Right forelimb (tissue), 1 donor: ENCODE data around the gene SPIN2B.
"Not testable (repeated sequence)": the region's sequence is repeated elsewhere in the genome, so short reads cannot be mapped to it uniquely, and the experiment has no call there.

Experiments
- DNase-seq: peaks from one replicate; pipeline ENCODE4 v3.0.0-alpha.2; 2018

SPIN2B gene

DNA sequence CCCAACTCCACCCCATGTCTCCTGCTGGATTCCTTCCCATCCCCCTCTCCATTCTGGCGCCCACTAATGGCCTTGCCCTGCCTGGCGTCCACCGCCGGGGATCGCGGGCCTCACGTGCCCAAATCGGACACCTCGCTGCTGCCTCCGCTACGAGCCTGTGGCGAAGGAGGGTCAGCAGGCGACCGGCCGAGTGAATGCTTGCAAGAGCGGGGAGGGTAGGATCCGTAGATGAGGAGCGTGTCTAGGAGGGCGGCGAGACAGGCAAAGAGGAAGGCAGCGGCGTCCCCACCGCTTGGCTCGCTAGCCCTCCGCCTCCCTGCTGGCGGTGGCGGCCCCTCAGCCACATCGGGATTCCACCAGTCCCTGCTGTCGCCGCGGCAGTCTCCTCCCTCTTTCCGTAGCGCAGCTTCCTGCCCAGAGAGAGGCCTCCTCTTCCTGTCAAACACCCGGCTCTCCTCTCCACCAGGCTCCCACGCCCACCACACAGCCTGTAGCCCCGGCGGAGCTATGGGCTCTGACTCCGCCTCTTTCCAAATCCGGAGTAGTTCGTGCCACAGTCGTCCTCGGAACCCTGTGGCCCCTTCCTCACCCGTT is at the start of gene SPIN2B:
SPIN2B (minus strand) TSS at position 387 of the 594 bp plus-strand sequence.
- peak; percentile 83 for DNase-seq

DNA sequence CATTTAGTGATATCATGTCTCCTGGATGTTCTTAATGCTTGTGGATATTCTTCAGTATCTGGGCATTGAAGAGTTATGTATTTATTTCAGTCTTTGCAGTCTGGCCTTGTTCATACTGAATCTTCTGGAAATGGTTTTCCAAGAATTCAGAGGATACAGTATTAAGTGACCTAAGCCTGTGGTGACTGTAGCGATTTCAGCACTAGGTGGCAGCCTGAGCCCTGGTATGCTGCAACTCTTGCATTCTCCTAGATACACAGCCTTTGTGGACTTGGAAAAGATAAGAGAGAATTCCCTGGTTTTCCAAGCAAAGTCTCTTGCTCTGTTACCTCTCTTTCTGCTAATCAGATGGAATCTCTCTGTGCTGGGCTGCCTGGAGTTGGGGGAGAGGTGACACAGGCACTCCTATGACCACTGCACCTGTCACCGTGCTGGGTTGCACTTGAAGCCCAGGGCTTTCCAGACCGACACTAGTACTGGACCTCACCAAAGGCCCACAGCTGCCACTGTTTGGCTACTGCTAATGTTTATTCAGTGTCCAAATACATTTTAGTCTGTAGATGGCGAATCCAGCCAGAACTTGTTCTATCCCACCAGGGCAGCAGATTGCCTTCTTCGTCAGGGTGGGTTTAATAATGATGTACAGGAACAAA is 35.2 kb upstream of the SPIN2B start:
- no peak for DNase-seq

DNA sequence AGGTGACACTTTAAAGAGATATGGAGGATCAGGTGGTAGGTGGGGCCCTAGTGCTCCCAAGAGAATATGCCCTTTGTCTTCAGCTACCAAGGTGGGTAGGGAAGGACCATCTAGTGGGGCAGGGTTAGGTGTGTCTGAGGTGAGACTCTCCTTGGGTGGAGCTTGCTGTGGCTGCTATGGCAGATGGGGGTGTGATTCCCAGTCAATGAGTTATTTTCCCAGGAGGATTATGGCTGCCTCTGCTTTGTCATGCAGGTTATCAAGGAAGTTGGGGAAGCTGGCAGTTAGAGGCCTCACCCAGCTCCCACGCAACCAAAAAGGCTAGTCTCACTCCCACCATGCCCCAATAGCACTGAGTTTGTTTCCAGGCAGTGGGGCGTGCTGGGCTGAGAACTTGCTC is 33.8 kb upstream of the SPIN2B start:
- DNase-seq: no peak

DNA sequence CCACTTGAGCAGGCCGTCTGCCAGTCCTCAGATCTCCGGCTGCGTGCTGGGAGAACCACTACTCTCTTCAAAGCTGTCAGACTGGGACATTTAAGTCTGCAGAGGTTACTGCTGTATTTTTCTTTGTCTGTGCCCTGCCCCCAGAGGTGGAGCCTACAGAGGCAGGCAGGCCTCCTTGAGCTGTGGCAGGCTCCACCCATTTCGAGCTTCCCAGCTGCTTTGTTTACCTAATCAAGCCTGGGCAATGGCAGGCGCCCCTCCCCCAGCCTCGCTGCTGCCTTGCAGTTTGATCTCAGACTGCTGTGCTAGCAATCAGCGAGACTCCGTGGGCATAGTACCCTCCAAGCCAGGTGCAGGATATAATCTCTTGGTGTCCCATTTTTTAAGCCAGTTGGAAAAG is 30.9 kb upstream of the SPIN2B start:
- not testable (repeated sequence) for DNase-seq

DNA sequence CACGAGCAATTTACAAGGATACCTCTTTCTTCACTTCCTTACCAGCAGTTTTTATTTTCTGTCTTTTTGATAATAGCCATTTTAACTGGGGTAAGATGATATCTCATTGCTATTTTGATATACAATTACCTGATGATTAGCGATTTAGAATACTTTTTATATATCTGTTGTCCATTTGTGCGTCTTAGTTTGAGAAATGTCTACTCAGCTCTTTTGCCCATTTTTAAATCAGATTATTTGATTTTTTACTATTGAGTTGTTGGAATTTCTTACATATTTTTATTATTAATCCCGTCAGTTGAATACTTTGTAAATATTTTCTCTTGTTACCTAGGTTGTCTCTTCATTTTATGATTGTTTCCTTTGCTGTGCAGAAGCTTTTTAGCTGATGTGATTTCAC is 17.3 kb upstream of the SPIN2B start:
- no peak for DNase-seq

DNA sequence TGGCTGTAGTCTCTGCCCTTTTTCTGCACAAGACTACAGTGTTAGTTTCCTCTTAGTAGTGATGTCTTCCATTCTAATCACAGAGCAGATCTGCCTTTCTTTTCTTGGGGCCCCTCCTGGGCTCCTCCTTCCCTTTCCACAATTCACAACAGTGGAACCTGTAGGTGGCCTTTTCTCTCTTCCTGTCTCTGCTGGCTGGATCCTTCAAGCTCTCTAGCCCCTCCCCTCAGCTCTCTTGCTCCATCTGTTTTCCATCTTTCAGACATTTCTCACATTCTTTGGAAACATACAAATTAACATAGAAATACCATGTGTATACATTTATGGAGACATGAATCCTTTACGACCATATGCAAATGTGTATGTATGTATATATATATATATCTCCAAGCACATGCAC is 16.2 kb upstream of the SPIN2B start:
- DNase-seq: no peak

DNA sequence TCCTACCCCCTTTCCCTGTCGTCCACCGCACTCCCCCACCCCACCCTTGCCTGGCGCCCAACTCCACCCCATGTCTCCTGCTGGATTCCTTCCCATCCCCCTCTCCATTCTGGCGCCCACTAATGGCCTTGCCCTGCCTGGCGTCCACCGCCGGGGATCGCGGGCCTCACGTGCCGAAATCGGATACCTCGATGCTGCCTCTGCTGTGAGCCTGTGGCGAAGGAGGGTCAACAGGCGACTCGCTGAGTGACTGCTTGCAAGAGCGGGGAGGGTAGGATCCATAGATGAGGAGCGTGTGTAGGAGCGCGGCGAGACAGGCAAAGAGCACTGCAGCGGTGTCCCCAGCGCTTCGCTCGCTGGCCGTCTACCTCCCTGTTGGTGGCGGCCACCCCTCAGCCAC is 15.7 kb upstream of the SPIN2B start, which contains the start of gene SPIN2A:
SPIN2A (minus strand) TSS at position 325 of the 400 bp plus-strand sequence. CDS start 800 bp downstream, outside the sequence.
- not testable (repeated sequence) for DNase-seq

DNA sequence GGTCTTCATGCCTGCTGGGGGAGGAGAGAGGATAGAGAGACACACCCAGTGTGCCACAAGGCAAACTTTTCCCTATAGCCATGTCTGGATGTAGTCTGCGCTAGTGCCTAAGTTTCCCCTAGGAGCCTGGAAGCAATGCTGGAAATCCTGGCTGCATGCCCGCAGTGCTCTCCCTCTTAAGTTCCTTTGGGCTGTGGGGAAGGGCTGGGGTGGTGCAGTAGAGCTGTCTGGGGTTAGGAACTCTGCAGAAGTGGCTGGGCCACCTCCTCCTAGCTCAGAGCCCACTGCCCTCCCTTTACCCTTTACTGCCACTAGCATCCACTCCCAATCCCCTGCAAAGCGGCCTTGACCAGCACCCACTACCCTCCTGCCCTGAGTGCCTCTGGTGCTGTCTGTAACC is 15.2 kb upstream of the SPIN2B start:
- not testable (repeated sequence) for DNase-seq

DNA sequence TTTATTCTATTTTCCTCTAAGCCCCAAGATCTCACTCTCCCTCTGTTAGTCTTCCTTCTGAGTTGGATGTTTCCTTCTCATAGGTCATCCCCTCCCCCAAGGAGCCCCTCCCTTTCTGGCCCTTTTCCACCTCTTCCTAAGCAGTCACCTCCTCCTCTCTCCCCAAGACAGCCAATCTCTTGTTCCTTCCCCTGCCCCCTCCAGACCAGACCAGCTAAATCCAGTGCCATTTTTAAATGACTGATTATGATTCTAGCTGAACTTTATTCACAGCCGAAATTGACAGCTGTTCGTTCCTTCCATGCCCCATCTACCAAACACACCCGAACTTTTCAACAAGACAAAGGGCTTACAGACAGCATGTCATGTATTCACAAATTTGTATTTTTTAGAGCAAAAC is 13.9 kb upstream of the SPIN2B start:
- DNase-seq: no peak

DNA sequence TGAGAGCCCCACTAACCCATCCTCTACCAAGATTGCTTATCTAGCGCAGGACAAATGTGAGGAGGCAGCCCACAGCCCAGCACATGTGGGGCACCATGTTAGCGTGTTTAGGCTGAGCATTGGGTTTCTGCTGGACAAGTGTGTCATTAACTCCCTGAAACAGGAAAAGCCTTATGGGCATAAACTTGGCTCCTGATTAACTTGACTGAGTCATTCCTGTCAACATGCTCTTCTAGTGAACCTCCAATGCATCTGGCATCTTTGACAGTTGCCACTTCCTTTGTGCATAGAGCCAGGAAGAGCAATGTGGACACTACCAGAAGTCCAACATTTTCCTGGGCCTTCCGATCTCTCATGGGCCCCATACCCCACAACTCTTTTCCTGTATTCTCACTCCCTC is 13.4 kb upstream of the SPIN2B start:
- no peak for DNase-seq

DNA sequence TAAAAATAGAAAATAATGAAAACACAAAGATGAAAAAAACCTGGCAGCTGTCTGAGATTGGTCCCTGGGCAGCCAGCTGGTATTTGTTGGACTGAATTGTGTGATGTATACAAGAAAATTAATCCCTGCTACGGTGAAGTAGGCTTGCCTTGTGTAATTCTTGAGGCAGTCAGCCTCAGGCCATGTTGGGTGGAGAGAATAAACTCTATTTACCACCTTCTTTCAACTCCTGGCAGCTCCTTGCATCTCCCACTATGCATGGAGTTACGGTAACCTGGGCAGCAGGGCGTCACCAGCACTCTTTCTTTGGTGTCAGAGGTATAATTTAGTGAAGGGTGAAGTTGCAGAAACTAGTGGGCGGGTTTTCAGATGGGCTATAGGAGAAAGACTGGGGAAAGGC is 12.4 kb upstream of the SPIN2B start:
- no peak for DNase-seq

DNA sequence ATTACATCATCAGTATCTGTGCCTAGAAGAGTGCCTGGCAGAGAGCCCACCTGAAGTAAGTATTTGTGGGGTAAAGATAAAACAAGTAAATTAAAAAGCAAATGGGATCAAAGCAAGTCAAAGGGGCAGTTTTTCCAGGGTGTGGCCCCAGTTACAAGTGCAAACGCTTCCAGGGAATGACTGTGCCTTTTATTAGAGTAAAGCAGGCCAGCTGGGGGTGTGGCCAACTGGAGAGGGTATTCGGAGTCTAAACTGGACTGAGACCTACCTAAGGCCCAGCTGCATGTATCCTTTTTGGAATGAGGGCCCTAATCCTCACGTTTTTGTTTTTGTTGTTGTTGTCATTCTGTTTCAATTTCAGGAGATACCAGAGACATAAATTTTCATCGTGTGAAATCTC is 11.9 kb upstream of the SPIN2B start:
- DNase-seq: not testable (repeated sequence)

DNA sequence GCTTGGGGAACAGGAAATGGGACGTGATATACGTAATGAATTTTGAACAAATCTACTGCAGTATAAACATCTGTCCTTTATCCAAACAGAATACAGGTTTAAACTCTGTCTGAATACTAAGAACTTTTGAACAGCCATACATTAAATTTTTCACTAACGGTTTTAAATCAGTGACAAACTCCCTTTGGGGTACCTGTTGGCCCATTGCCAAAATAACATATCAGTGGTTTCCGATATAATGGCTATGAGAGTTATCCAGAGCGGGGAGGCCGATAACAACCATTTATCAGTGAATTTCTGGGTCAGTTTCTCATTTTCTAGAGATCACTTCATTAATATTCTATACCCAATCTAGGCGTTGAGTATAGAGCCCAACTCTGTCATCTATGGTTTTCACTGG is 10.7 kb upstream of the SPIN2B start:
- DNase-seq: no peak

DNA sequence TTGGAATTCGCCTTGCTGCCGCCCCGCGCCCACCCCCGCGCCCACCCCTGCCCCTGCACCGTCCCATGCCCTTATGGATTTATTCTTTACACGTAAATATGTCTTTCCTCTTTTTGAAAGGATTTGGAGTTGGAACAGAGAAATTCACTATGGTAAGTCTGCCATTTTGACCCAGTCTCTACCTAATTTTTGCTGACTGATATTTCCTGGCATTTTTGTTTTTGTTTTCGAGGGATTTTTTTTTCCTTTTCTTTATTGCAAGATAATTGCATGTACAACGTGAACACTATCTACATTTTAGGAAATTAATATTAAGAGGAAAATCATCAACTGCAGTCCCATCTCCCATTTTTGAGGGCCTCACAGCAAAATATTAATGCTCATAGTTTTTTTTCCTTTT is 468 bp upstream of the SPIN2B start:
- no peak for DNase-seq

DNA sequence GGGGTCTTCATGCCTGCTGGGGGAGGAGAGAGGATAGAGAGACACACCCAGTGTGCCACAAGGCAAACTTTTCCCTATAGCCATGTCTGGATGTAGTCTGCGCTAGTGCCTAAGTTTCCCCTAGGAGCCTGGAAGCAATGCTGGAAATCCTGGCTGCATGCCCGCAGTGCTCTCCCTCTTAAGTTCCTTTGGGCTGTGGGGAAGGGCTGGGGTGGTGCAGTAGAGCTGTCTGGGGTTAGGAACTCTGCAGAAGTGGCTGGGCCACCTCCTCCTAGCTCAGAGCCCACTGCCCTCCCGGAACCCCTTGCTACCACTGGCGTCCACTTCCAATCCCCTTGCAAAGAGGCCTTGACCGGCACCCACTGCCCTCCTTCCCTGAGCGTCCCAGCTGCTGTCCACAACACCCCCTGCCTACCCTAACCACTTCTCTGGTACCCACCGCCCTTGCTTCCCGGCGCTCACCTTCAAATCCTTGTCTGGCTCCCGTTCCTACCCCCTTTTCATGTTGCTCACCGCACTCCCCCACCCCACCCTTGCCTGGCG is 658 bp downstream of the SPIN2B start:
- peak; percentile 46 for DNase-seq

DNA sequence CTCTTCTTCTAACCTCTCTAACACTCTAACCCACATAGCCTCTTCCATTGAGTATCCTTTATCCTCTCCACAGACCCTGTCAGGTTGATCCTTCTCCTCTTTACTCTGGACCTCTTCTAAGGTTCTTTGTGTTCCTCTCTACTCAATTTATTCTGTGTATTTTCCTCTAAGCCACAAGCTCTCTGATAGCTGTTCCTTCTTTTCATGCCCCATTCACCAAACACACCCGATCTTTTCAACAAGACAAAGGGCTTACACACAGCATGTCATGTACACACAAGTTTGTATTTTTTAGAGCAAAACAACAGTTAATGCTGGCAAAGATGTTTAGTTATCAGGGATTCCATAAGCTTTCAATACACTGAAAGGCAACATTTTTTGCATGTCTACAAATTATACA is 1.9 kb downstream of the SPIN2B start:
- DNase-seq: no peak

DNA sequence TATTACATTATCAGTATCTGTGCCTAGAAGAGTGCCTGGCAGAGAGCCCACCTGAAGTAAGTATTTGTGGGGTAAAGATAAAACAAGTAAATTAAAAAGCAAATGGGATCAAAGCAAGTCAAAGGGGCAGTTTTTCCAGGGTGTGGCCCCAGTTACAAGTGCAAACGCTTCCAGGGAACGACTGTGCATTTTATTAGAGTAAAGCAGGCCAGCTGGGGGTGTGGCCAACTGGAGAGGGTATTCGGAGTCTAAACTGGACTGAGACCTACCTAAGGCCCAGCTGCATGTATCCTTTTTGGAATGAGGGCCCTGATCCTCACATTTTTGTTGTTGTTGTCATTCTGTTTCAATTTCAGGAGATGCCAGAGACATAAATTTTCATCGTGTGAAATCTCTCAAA is 3.8 kb downstream of the SPIN2B start:
- DNase-seq: not testable (repeated sequence)

DNA sequence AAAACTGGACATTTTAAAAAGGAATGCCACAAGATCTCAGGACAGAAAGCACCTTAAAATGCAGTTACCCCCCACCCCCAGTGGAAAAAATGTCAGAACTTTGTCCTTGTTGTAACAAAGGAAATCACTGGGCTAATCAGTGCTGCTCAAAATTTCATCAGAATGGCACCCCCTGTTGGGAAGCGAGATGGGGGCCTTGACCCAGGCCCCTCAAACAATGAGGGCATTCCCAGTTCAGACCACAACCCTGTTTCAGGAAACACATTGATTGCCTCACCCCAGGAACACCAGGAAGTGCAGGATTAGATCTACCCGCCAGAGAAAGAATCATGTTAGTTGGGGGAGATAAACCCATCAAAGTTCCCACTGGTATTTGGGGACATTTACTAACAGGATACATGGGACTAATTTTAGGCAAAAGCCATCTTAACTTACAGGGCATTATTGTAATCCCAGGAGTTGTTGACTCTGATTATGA is 16.4 kb downstream of the SPIN2B start:
- DNase-seq: no peak

DNA sequence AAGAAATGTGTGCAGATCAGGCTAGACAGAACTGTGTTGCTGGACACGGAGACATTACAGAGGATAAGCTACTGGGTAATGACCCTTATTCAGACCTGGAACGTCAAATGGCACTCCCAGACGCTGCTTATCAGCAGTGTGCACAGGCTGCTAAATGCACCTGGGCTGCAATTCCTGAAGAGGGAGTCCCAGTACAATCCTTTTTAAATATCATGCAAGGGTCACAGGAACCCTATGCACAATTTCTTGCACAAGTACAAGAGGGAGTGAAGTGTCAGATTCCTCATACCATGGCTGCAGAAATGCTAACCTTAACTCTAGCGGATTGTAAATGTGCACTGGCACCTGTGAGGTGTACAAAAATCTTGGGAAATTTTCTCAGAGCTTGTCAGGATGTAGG is 16.9 kb downstream of the SPIN2B start:
- DNase-seq: no peak

DNA sequence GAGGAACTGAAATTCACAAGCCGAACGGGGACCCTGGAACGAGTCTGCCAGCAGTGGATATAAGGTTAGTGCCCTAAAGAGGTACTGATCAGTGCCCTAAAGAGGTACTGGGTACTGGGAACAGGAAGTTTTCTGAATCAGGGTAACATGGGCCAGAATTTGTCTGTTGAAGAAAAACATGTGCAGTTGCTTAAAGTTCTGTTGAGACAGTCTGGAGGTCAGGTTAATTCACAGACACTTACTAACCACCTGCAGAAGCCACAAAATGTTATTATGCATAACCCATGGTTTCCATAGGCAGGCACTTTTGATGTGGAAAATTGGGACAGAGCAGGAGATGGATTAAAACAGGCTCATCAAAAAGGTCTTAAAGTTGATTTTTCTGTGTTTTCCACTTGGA is 17.9 kb downstream of the SPIN2B start:
- no peak for DNase-seq

DNA sequence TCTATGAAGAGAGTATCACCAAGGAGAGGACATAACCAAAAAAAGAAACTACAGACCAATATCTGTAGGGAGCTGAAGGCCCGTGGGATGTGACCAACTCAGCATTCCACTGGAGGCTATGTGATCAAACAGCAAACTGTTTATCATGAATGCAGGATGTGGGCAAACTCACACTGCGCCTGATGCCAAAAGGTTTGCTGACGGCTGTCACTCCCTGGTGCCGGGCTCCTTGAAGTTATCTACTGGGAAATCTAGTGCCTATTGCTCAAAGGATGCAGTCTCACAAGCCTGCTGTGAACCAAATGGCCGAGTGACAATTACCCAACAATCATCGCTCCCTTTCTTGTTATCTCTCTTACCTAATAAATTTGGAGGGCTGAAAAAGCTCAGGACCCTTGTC is 18.4 kb downstream of the SPIN2B start:
- DNase-seq: not testable (repeated sequence)

DNA sequence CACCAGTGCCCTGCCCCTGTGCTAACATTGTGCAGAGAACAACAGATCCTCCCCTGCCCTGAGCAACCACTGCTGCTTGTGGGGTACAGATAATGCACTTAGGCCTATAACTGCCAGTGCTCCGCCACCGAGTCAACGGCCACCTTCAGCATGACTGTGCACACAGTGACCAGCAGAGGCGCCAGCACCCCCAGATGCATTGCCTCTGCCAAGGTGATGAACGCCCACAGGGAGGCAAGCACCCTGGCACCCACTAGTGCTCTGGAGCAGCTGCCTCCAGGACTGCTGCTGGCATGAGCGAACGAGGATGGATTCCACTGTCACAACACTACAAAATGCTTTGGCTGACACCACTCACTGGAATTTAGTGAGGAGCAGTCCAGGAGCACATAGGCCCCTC is 38.2 kb downstream of the SPIN2B start:
- no peak for DNase-seq

DNA sequence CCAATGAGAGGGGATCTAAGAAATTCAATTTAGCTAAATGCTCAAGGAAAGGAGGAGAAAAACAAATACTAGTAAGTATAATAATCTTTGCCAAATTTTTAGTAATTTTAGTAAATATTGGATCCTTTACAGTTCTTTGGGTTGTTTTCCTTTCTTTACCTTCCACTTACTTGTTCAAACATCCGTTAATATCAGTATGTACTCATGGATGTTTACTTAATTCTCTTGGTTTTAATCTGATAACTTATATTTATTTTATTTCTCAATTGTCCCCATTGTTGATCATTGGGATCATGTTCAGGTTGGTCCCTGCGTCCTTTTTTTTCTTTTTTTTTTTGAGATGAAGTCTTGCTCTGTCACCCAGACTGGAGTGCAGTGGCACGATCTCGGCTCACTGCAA is 46.9 kb downstream of the SPIN2B start:
- DNase-seq: no peak

DNA sequence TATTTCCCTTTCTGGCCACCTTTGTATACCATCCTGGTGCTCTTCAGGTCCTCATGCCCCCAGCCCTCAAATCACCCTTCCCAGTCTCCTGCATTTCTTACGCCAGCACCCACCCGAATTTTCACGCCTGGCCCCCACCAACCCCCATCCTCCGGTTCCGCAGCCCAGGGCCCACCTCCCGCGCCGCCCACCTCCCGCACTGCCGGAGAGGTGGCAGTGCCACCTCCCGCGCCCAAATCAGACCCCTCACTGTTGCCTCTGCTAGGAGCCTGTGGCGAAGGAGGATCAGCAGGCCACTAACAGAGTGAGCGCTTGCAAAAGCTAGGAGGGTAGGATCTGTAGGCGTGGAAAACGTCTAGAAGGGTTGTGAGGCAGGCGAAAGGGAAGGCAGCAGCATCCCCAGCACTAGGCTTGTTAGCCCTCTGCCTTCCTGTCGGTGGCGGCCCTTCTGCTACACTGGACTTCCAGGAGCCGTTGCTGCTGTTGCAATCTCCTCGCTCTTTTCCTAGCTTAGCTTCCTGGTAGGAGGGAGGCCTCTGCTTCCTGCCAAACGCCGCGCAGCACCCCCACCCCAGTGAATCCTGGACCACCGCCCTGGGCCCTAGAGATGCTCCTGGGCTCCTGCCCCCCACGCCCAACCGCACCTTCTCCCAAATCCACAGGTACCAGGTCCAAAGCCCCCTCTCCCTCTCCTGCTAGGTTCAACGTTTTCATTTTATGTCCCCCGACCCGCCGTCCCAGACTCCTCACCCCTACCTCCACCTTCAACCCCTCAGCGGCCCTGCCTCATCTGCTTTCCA is 51.0 kb downstream of the SPIN2B start:
- DNase-seq: no peak
